OCI-LY3 (cell line): ENCODE data around the gene SFXN5.

Experiments used
- EZH2phosphoT487 ChIP-seq: fragments of 200-600 bp; shearing (Covaris generic); IDR thresholded peaks from 2 replicates; pipeline ENCODE4 v1.6.1; 2018; ENCODE audit warnings: antibody characterized with exemption, mixed run types, low read depth
- TF ChIP-seq, protein P1 (sequence below): fragments of 200-600, 300-600 bp; sonication (generic); IDR thresholded peaks from 2 replicates; pipeline ENCODE4 v1.5.1; 2014; ENCODE audit warnings: antibody characterized with exemption, low read length, low read depth

GRCh38 chr2:73110168-73111072 lies 38.9 kb upstream of the SFXN5 start:
- TF ChIP-seq, protein P1, sequence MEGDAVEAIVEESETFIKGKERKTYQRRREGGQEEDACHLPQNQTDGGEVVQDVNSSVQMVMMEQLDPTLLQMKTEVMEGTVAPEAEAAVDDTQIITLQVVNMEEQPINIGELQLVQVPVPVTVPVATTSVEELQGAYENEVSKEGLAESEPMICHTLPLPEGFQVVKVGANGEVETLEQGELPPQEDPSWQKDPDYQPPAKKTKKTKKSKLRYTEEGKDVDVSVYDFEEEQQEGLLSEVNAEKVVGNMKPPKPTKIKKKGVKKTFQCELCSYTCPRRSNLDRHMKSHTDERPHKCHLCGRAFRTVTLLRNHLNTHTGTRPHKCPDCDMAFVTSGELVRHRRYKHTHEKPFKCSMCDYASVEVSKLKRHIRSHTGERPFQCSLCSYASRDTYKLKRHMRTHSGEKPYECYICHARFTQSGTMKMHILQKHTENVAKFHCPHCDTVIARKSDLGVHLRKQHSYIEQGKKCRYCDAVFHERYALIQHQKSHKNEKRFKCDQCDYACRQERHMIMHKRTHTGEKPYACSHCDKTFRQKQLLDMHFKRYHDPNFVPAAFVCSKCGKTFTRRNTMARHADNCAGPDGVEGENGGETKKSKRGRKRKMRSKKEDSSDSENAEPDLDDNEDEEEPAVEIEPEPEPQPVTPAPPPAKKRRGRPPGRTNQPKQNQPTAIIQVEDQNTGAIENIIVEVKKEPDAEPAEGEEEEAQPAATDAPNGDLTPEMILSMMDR = no peak
- TF ChIP-seq EZH2phosphoT487 = no peak
